Caco-2 (cell line): ENCODE data around the gene PTPRN2. TPM values are rescaled to one million over a fixed set of nuclear protein-coding genes. Genes with fewer than 3 reads are reported as not detected.

Experiments used
- BruUV-seq: library from RNA; stranded (reverse); fragments of 400-500 nt; replicated peaks from 2 replicates; lab custom pipeline; 2021; lab: Mats Ljungman, UMichigan
- CTCF ChIA-PET: fragments of 300-600 bp; sonication (Branson Sonifier 250); formaldehyde crosslinking; loops from one replicate; lab custom pipeline; 2022; ENCODE audit warnings: antibody characterized with exemption; lab: Charles Lee
- POLR2A ChIA-PET: fragments of 300-600 bp; sonication (Branson Sonifier 250); formaldehyde crosslinking; loops from one replicate; lab custom pipeline; 2022; ENCODE audit warnings: antibody characterized with exemption; lab: Charles Lee
- DNase-seq, 2 experiments: peaks; one replicate each; pipeline versions ENCODE4 v3.0.0 to v3.0.0-alpha.2; 2020 to 2022
- H3K27me3 ChIP-seq: replicated peaks from 2 replicates; pipeline ENCODE4 v1.6.0; 2011; ENCODE audit warnings: low read length; ENCODE audit not compliant: control insufficient read depth, insufficient read depth
- H3K36me3 ChIP-seq: 2 replicates; pipeline ENCODE4 v1.5.1; 2011; ENCODE audit warnings: low read length; ENCODE audit not compliant: control insufficient read depth, insufficient read depth
- H3K4me1 ChIP-seq: fragments of 250-450 bp; sonication (Bioruptor Pico); 2 replicates; pipeline ENCODE4 v1.5.1; 2020; ENCODE audit warnings: mild to moderate bottlenecking
- H3K4me3 ChIP-seq: 2 replicates; pipeline ENCODE4 v1.5.1; 2011; ENCODE audit warnings: low read depth, mild to moderate bottlenecking, control low read depth, low read length
- H3K9me3 ChIP-seq: fragments of 250-450 bp; sonication (Bioruptor Pico); 2 replicates; pipeline ENCODE4 v1.5.1; 2020; ENCODE audit warnings: mild to moderate bottlenecking, moderate library complexity
- H3K27ac Mint-ChIP-seq: one replicate; pipeline ENCODE4 v1.8.0; 2022; ENCODE audit warnings: mixed read lengths; ENCODE audit not compliant: unreplicated experiment
- H3K27me3 Mint-ChIP-seq: one replicate; pipeline ENCODE4 v1.8.0; 2022; ENCODE audit warnings: mixed read lengths; ENCODE audit not compliant: insufficient read depth, unreplicated experiment
- H3K36me3 Mint-ChIP-seq: one replicate; pipeline ENCODE4 v1.8.0; 2022; ENCODE audit warnings: mild to moderate bottlenecking, mixed read lengths; ENCODE audit not compliant: insufficient read depth, unreplicated experiment
- H3K4me1 Mint-ChIP-seq: one replicate; pipeline ENCODE4 v1.8.0; 2022; ENCODE audit warnings: low read depth, mixed read lengths; ENCODE audit not compliant: unreplicated experiment
- H3K4me3 Mint-ChIP-seq: one replicate; pipeline ENCODE4 v1.8.0; 2022; ENCODE audit warnings: mild to moderate bottlenecking, moderate library complexity, mixed read lengths; ENCODE audit not compliant: unreplicated experiment
- H3K9me3 Mint-ChIP-seq: one replicate; pipeline ENCODE4 v1.8.0; 2022; ENCODE audit warnings: mixed read lengths; ENCODE audit not compliant: unreplicated experiment
- CTCF ChIP-seq, 2 experiments: fragments of 200-600 bp in 1 of 2; IDR thresholded peaks; 1 replicate in 1 of 2; 2 replicates in 1 of 2; pipeline versions ENCODE4 v1.5.1 to v1.8.0; 2011 to 2022; ENCODE audit warnings: antibody characterized with exemption in 1 of 2, control low read depth in 1 of 2, inconsistent platforms in 1 of 2, low read depth in 1 of 2, low read length in 1 of 2, mild to moderate bottlenecking in 1 of 2, moderate library complexity in 1 of 2; ENCODE audit not compliant: insufficient read depth in 1 of 2, severe bottlenecking in 1 of 2, unreplicated experiment in 1 of 2
- intact Hi-C: fragments of 100-400 bp; cut with micrococcal nuclease; formaldehyde crosslinking; loops from one replicate; pipeline ENCODE4 v1.10.0; 2022; ENCODE audit not compliant: unreplicated experiment
- total RNA-seq: library from RNA; stranded (reverse); gene quantifications from 2 replicates; pipeline ENCODE4 v1.2.3, GENCODE V29; 2022

The PTPRN2 gene
- total RNA-seq, 1 experiment from 2014 or later: 1.4 TPM

- Mint-ChIP-seq H3K4me3 (no peak overlapping the region), H3K4me1 (no peaks in the 10 kb centered on the region), H3K9me3 (peaks cover 21% of the 10 kb centered on the region), H3K36me3 (no peaks in the 10 kb centered on the region), H3K27ac (no peak overlapping the region), H3K27me3 (peaks cover 4% of the 10 kb centered on the region)
- BruUV-seq: no TSS peak
- POLR2A ChIA-PET: no interaction called here
- H3K27me3 ChIP-seq: no peaks in the 10 kb centered on the region
- DNase-seq: no peak
- TF ChIP-seq CTCF (IDR thresholded peaks at IDR 0.05; ENCODE audit: insufficient read depth in 1 of 2, low read depth in 1 of 2, low read length in 1 of 2, severe bottlenecking in 1 of 2, unreplicated experiment in 1 of 2): no peak
- H3K4me3 ChIP-seq: no peak overlapping the region
- H3K36me3 ChIP-seq: no peaks in the 10 kb centered on the region
- intact Hi-C loops: no loop called here
- CTCF ChIA-PET: interaction anchor here (0.6 kb wide), 1 partner anchor 74 kb away, joined by 3 read pairs; no protein-coding TSS in a partner anchor
- no peaks in the 10 kb centered on the region for H3K9me3 ChIP-seq
- no peaks in the 10 kb centered on the region for H3K4me1 ChIP-seq
These were observed 1055.6 kb downstream of the PTPRN2 start for GRCh38 chr7:157532068-157532467.

- ChIA-PET POLR2A (no interaction called here), CTCF (no interaction called here)
- Mint-ChIP-seq H3K4me3 (no peak overlapping the region), H3K36me3 (no peaks in the 10 kb centered on the region), H3K27ac (no peak overlapping the region), H3K9me3 (peaks cover 21% of the 10 kb centered on the region), H3K27me3 (peaks cover 11% of the 10 kb centered on the region), H3K4me1 (no peaks in the 10 kb centered on the region)
- H3K36me3 ChIP-seq: no peaks in the 10 kb centered on the region
- H3K27me3 ChIP-seq: no peaks in the 10 kb centered on the region
- H3K4me3 ChIP-seq: no peak overlapping the region
- TF ChIP-seq CTCF (IDR thresholded peaks at IDR 0.05; ENCODE audit: insufficient read depth in 1 of 2, low read depth in 1 of 2, low read length in 1 of 2, severe bottlenecking in 1 of 2, unreplicated experiment in 1 of 2): no peak
- intact Hi-C loops: no loop called here
- peak in 1 of 2 experiments; percentile 30 for DNase-seq
- no TSS peak for BruUV-seq
- H3K4me1 ChIP-seq: no peaks in the 10 kb centered on the region
- H3K9me3 ChIP-seq: no peaks in the 10 kb centered on the region
These were observed 1057.7 kb downstream of the PTPRN2 start for GRCh38 chr7:157529768-157530560.

DNA sequence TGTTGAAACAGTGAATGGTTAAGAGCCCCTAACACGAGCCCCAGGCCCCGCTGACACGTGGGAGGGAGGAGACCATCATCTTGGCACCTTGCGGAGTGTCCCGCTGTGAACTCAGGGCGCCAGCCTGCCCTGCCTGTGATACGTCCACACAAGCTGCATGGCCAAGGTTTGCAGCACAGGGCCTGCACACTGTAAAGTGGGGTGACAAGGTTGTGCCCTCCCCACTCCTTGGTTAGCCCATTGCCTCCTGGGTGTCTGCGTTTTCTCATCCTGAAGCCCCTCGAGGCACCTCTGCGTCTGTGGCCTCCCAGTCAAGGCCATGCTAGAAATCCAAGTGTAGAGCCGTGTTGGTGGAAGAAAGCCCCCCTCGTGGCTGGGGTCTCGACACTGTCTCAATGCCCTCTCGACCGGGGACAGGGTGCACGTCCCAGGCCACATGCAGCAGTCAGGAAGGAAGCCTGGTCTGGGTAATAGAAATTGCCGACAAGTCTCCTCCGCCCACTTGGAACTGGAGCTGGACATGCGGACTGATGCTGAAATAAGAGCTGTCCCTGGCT is 1058.8 kb downstream of the PTPRN2 start:
- Mint-ChIP-seq H3K4me3 (no peak overlapping the region), H3K27ac (no peak overlapping the region), H3K36me3 (no peaks in the 10 kb centered on the region), H3K4me1 (no peaks in the 10 kb centered on the region), H3K9me3 (peaks cover 21% of the 10 kb centered on the region), H3K27me3 (peaks cover 15% of the 10 kb centered on the region)
- ChIA-PET CTCF (no interaction called here), POLR2A (no interaction called here)
- no peaks in the 10 kb centered on the region for H3K4me1 ChIP-seq
- no peaks in the 10 kb centered on the region for H3K27me3 ChIP-seq
- no peaks in the 10 kb centered on the region for H3K36me3 ChIP-seq
- no peaks in the 10 kb centered on the region for H3K9me3 ChIP-seq
- DNase-seq: peak in 1 of 2 experiments; percentile 17
- no peak for TF ChIP-seq CTCF (IDR thresholded peaks at IDR 0.05; ENCODE audit: insufficient read depth in 1 of 2, low read depth in 1 of 2, low read length in 1 of 2, severe bottlenecking in 1 of 2, unreplicated experiment in 1 of 2)
- no TSS peak for BruUV-seq
- intact Hi-C loops: no loop called here
- H3K4me3 ChIP-seq: no peak overlapping the region
